GM12872 (cell line): ENCODE measurements around the gene NLK.

Experiments used
- CTCF ChIP-seq: IDR thresholded peaks from 3 replicates; pipeline ENCODE4 v1.5.1; 2011; ENCODE audit warnings: low read depth, mild to moderate bottlenecking, low read length, moderate library complexity; ENCODE audit not compliant: insufficient read depth

NLK gene

GRCh38 chr17:28204244-28204643 is 161.8 kb downstream of the NLK start:
- no peak for TF ChIP-seq CTCF

GRCh38 chr17:28204751-28205150 is 162.3 kb downstream of the NLK start:
- TF ChIP-seq CTCF = no peak

- no peak for TF ChIP-seq CTCF
These were observed 163.8 kb downstream of the NLK start for GRCh38 chr17:28206292-28206691.

GRCh38 chr17:28211811-28212210 is 169.3 kb downstream of the NLK start:
- no peak for TF ChIP-seq CTCF

- TF ChIP-seq CTCF = no peak
These were observed 173.6 kb downstream of the NLK start for GRCh38 chr17:28216052-28216451.

GRCh38 chr17:28216528-28216927 is 174.1 kb downstream of the NLK start:
- no peak for TF ChIP-seq CTCF

GRCh38 chr17:28219771-28220170 is 177.3 kb downstream of the NLK start:
- TF ChIP-seq CTCF = no peak

- TF ChIP-seq CTCF = no peak
These were observed 179.4 kb downstream of the NLK start for GRCh38 chr17:28221751-28222414.
